Psoas muscle (tissue), 8 donors: ENCODE measurements around the gene SH3BP5. TPM values are rescaled to one million over a fixed set of nuclear protein-coding genes. Genes with fewer than 3 reads are reported as not detected.

Experiments
- ATAC-seq, 4 donors: fragments of 200-7000 bp; cut with Tn5 transposase; one replicate each; pipeline ENCODE4 v1.9.1; 2020; ENCODE audit warnings: moderate library complexity in 3 of 4, mild to moderate bottlenecking in 2 of 4
- DNase-seq, 2 donors: peaks; one replicate each; pipeline ENCODE4 v3.0.0-alpha.2; 2020
- H3K27ac ChIP-seq: fragments of 200-600 bp; one replicate; pipeline ENCODE4 v1.8.0; 2022
- H3K27me3 ChIP-seq, 3 donors: fragments of 200-600 bp in 1 of 3; one replicate each; pipeline versions ENCODE4 v1.6.1 to v1.8.0; 2013 to 2022; ENCODE audit warnings: low read length in 2 of 3, mild to moderate bottlenecking in 2 of 3, moderate library complexity in 1 of 3; ENCODE audit not compliant: insufficient read depth in 3 of 3
- H3K36me3 ChIP-seq, 2 donors: fragments of 200-600 bp in 1 of 2; one replicate each; pipeline versions ENCODE4 v1.6.1 to v1.8.0; 2013 to 2022; ENCODE audit warnings: low read depth in 1 of 2, mild to moderate bottlenecking in 1 of 2, moderate library complexity in 1 of 2; ENCODE audit not compliant: insufficient read depth in 1 of 2
- H3K4me1 ChIP-seq: fragments of 200-600 bp; one replicate; pipeline ENCODE4 v1.8.0; 2022
- H3K4me3 ChIP-seq: fragments of 200-600 bp; one replicate; pipeline ENCODE4 v1.8.0; 2022; ENCODE audit warnings: mild to moderate bottlenecking
- H3K9me3 ChIP-seq: fragments of 200-600 bp; one replicate; pipeline ENCODE4 v1.8.0; 2022
- CTCF ChIP-seq: fragments of 200-600 bp; IDR thresholded peaks from one replicate; pipeline ENCODE4 v1.8.0; 2022; ENCODE audit warnings: antibody characterized with exemption
- WGBS, 3 donors: extraction: QIAGEN DNeasy Blood & Tissue Kit; methylation state at CpG; one replicate each; pipeline versions ENCODE4 v1.1.6 to v1.1.7; 2013; 5-methylcytosine and 5-hydroxymethylcytosine counted together
- intact Hi-C, 2 donors: fragments of 100-400 bp; cut with DNase I; formaldehyde crosslinking; loops; one replicate each; pipeline versions ENCODE4 v1.11.0 to v1.14.2; 2022
- polyA plus RNA-seq, 3 donors: library from polyadenylated mRNA; stranded (reverse); fragments of 200-250 nt; gene quantifications; one replicate each; pipeline ENCODE4 v1.2.3, GENCODE V29; 2013
- total RNA-seq, 4 donors: library from RNA; stranded (reverse); fragmentation: NEBNext Ultra II Directional in 2 of 4; extraction: Animal tissue kit (Norgen Biotek cat#: 25700) in 2 of 4; gene quantifications; one replicate each; pipeline versions ENCODE4 v1.2.1 to v1.2.4, GENCODE V29; 2021 to 2023
- donor health status: healthy with polysubstance abuse.
- donor health status: DM: no; HTN: no; CAD: no; lungs with moderate emphysema.
- donor health status: Bipolar disorder and iron deficiency.
- donor health status: healthy.
- donor health status: DM: yes; HTN: yes; CAD: no.
- donor health status: DM: no; HTN: no; CAD: no.
- donor health status: DM: no; HTN: no; CAD: no.
- donor health status: DM: yes; HTN: yes; CAD: no.

Gene SH3BP5
- total and polyA plus RNA-seq, 7 donors: 14.4 to 63.0 (median 42.8) TPM

GRCh38 chr3:15218689-15219088 lies 113.7 kb downstream of the SH3BP5 start:
- no peaks in the 10 kb centered on the region for H3K27me3 ChIP-seq
- intact Hi-C loops: no loop called here
- peak; percentile 64 to 84 (median 74) for ATAC-seq
- H3K4me1 ChIP-seq: peaks cover 38% of the 10 kb centered on the region
- no peak for DNase-seq
- no peaks in the 10 kb centered on the region for H3K9me3 ChIP-seq
- peaks cover 0 to 99% of the 10 kb centered on the region in 2 donors for H3K36me3 ChIP-seq
- no peak overlapping the region for H3K4me3 ChIP-seq
- TF ChIP-seq CTCF: no peak
- H3K27ac ChIP-seq: peak overlapping the region; percentile 38

- ATAC-seq: no peak
- TF ChIP-seq CTCF: no peak
- Histone ChIP-seq H3K4me3 (no peak overlapping the region), H3K9me3 (no peaks in the 10 kb centered on the region), H3K4me1 (peaks cover 38% of the 10 kb centered on the region), H3K36me3 (peaks cover 0 to 99% of the 10 kb centered on the region in 2 donors), H3K27ac (peak overlapping the region; percentile 38), H3K27me3 (no peaks in the 10 kb centered on the region)
- intact Hi-C loops: no loop called here
- no peak for DNase-seq
- 61 to 93% (median 82%) methylated on average over 2 of the region's 2 CpGs for WGBS, 3 donors
These were observed 114.5 kb downstream of the SH3BP5 start for GRCh38 chr3:15217841-15218267.

- 92 to 95% (median 95%) methylated on average over 4 of the region's 4 CpGs for WGBS, 3 donors
- H3K27ac ChIP-seq: no peak overlapping the region
- no peak overlapping the region for H3K4me3 ChIP-seq
- peaks cover 38% of the 10 kb centered on the region for H3K4me1 ChIP-seq
- intact Hi-C loops: no loop called here
- no peaks in the 10 kb centered on the region for H3K27me3 ChIP-seq
- no peaks in the 10 kb centered on the region for H3K9me3 ChIP-seq
- H3K36me3 ChIP-seq: peaks cover 0 to 99% of the 10 kb centered on the region in 2 donors
- DNase-seq (no peak), ATAC-seq (no peak)
- TF ChIP-seq CTCF: no peak
These were observed 115.2 kb downstream of the SH3BP5 start for GRCh38 chr3:15217011-15217671.

- TF ChIP-seq CTCF: no peak
- 92 to 98% (median 95%) methylated on average over 1 of the region's 1 CpG for WGBS, 3 donors
- DNase-seq: no peak
- peaks cover 0 to 98% of the 10 kb centered on the region in 2 donors for H3K36me3 ChIP-seq
- no peak overlapping the region for H3K27ac ChIP-seq
- H3K9me3 ChIP-seq: no peaks in the 10 kb centered on the region
- no peaks in the 10 kb centered on the region for H3K27me3 ChIP-seq
- no peak for ATAC-seq
- H3K4me1 ChIP-seq: peaks cover 38% of the 10 kb centered on the region
- intact Hi-C loops: no loop called here
- no peak overlapping the region for H3K4me3 ChIP-seq
These were observed 115.9 kb downstream of the SH3BP5 start for GRCh38 chr3:15216501-15216900.

- 74 to 83% (median 74%) methylated on average over 2 of the region's 2 CpGs for WGBS, 3 donors
- Histone ChIP-seq H3K27me3 (no peaks in the 10 kb centered on the region), H3K4me3 (no peak overlapping the region), H3K36me3 (peaks cover 0 to 98% of the 10 kb centered on the region in 2 donors), H3K9me3 (no peaks in the 10 kb centered on the region), H3K27ac (no peak overlapping the region), H3K4me1 (peaks cover 38% of the 10 kb centered on the region)
- intact Hi-C loops: no loop called here
- DNase-seq: no peak
- no peak for ATAC-seq
- TF ChIP-seq CTCF: no peak
These were observed 116.4 kb downstream of the SH3BP5 start for GRCh38 chr3:15215996-15216395.
